HCT116 (cell line): ENCODE results near the gene MRTFB. TPM values are rescaled to one million over a fixed set of nuclear protein-coding genes. Genes with fewer than 3 reads are reported as not detected.

ENCODE experiments used
- ATAC-seq: fragments of 200-7000 bp; cut with Tn5 transposase; 2 replicates; pipeline ENCODE4 v1.9.1; 2020; ENCODE audit warnings: mild to moderate bottlenecking, moderate library complexity
- BruUV-seq: library from RNA; stranded (reverse); fragments of 400-500 nt; replicated peaks from 2 replicates; lab custom pipeline; 2021; lab: Mats Ljungman, UMichigan
- CTCF ChIA-PET: fragments of 300-600 bp; sonication (Branson Sonifier 250); formaldehyde crosslinking; loops from one replicate; lab custom pipeline; 2021; ENCODE audit warnings: antibody characterized with exemption; lab: Charles Lee
- POLR2A ChIA-PET: fragments of 300-600, 350-600 bp; sonication (Branson Sonifier 250); formaldehyde crosslinking; loops from one replicate; lab custom pipeline; 2021; ENCODE audit warnings: antibody characterized with exemption; lab: Charles Lee
- RAD21 ChIA-PET, 2 experiments: fragments of 300-600 bp; sonication (Branson Sonifier 250); formaldehyde crosslinking; loops; one replicate each; lab custom pipeline; 2023; ENCODE audit warnings: low total read pairs in 2 of 2; ENCODE audit not compliant: uncharacterized antibody in 2 of 2, unreplicated experiment in 2 of 2, low non-redundant PET in 1 of 2; lab: Charles Lee
- DNase-seq: peaks from one replicate; pipeline ENCODE4 v3.0.0-alpha.2; 2010; ENCODE audit warnings: low read depth, low spot score
- H2AFZ ChIP-seq: fragments of 200-600 bp; shearing (Covaris generic), sonication (generic); 2 replicates; pipeline ENCODE4 v1.6.1; 2017; ENCODE audit warnings: low read depth, mixed run types, mixed read lengths, antibody characterized with exemption, low read length; ENCODE audit not compliant: poor library complexity, severe bottlenecking
- H3K27ac ChIP-seq: 2 replicates; pipeline ENCODE4 v1.5.1; 2012; ENCODE audit warnings: low read depth, low read length
- H3K27me3 ChIP-seq: fragments of 200-600 bp; sonication (generic); 2 replicates; pipeline ENCODE4 v1.6.1; 2016; ENCODE audit warnings: mixed run types, low read length, mixed read lengths; ENCODE audit not compliant: insufficient read depth
- H3K36me3 ChIP-seq, 2 experiments: fragments of 200-500 bp in 1 of 2; fragments of 200-600 bp in 1 of 2; sonication (Bioruptor generic) in 1 of 2; sonication (generic) in 1 of 2; 2 replicates each; pipeline versions ENCODE4 v1.5.1 to v1.6.1; 2014 to 2016; ENCODE audit warnings: low read length in 2 of 2, inconsistent platforms in 1 of 2, mixed read lengths in 1 of 2, mixed run types in 1 of 2; ENCODE audit not compliant: insufficient read depth in 2 of 2, control insufficient read depth in 1 of 2
- H3K4me1 ChIP-seq, 2 experiments: fragments of 200-600 bp in 1 of 2; sonication (generic) in 1 of 2; 2 replicates each; pipeline versions ENCODE4 v1.5.1 to v1.6.1; 2012 to 2017; ENCODE audit warnings: low read length in 2 of 2, inconsistent platforms in 1 of 2, mild to moderate bottlenecking in 1 of 2, mixed read lengths in 1 of 2, mixed run types in 1 of 2, moderate library complexity in 1 of 2; ENCODE audit not compliant: insufficient read depth in 2 of 2, control insufficient read depth in 1 of 2
- H3K4me2 ChIP-seq: fragments of 200-600 bp; sonication (generic); 2 replicates; pipeline ENCODE4 v1.6.1; 2017; ENCODE audit warnings: mixed run types, low read length, mixed read lengths
- H3K4me3 ChIP-seq, 2 experiments: fragments of 200-600 bp in 1 of 2; sonication (generic) in 1 of 2; replicated peaks in 1 of 2; 2 replicates each; pipeline ENCODE4 v1.5.1; 2011 to 2016; ENCODE audit warnings: low read length in 2 of 2, control low read depth in 1 of 2, low read depth in 1 of 2, mild to moderate bottlenecking in 1 of 2, mixed read lengths in 1 of 2, mixed run types in 1 of 2
- H3K79me2 ChIP-seq: fragments of 200-600 bp; sonication (generic); 2 replicates; pipeline ENCODE4 v1.6.1; 2017; ENCODE audit warnings: mild to moderate bottlenecking, mixed run types, low read length, moderate library complexity, mixed read lengths; ENCODE audit not compliant: insufficient read depth
- H3K9ac ChIP-seq: fragments of 200-600 bp; sonication (generic); 2 replicates; pipeline ENCODE4 v1.6.1; 2016; ENCODE audit warnings: low read length, mixed read lengths
- H3K9me2 ChIP-seq: fragments of 200-600 bp; sonication (generic), shearing (Covaris generic); 2 replicates; pipeline ENCODE4 v1.6.1; 2017; ENCODE audit warnings: mixed run types, mild to moderate bottlenecking, moderate library complexity; ENCODE audit not compliant: insufficient read depth
- H3K9me3 ChIP-seq, 2 experiments: fragments of 200-500 bp in 1 of 2; fragments of 200-600 bp in 1 of 2; sonication (Bioruptor generic) in 1 of 2; sonication (generic) in 1 of 2; 2 replicates each; pipeline ENCODE4 v1.6.1; 2014 to 2017; ENCODE audit warnings: low read length in 2 of 2, mixed read lengths in 2 of 2, inconsistent platforms in 1 of 2, low read depth in 1 of 2, mild to moderate bottlenecking in 1 of 2, mixed run types in 1 of 2, moderate library complexity in 1 of 2; ENCODE audit not compliant: control insufficient read depth in 1 of 2, insufficient read depth in 1 of 2
- H4K20me1 ChIP-seq: fragments of 200-600 bp; sonication (generic), shearing (Covaris generic); 2 replicates; pipeline ENCODE4 v1.6.1; 2017; ENCODE audit warnings: mixed run types, mild to moderate bottlenecking, moderate library complexity; ENCODE audit not compliant: insufficient read depth
- CBX3 ChIP-seq: IDR thresholded peaks from 2 replicates; pipeline ENCODE4 v1.6.1; 2012; ENCODE audit warnings: low read depth
- EGR1 ChIP-seq: IDR thresholded peaks from 2 replicates; pipeline ENCODE4 v1.6.1; 2012; ENCODE audit warnings: low read depth
- ELF1 ChIP-seq: IDR thresholded peaks from 2 replicates; pipeline ENCODE4 v1.6.1; 2012; ENCODE audit warnings: low read depth, borderline replicate concordance
- EZH2 ChIP-seq: fragments of 200-600 bp; sonication (generic); IDR thresholded peaks from 2 replicates; pipeline ENCODE4 v1.6.1; 2017; ENCODE audit warnings: antibody characterized with exemption, mixed run types
- EZH2phosphoT487 ChIP-seq: fragments of 200-600 bp; IDR thresholded peaks from 2 replicates; pipeline ENCODE4 v1.6.1; 2018; ENCODE audit warnings: antibody characterized with exemption, borderline replicate concordance
- POLR2AphosphoS5 ChIP-seq: IDR thresholded peaks from 2 replicates; pipeline ENCODE4 v1.6.1; 2011; ENCODE audit warnings: mild to moderate bottlenecking, low read depth, low read length, moderate library complexity
- SIN3A ChIP-seq: IDR thresholded peaks from 2 replicates; pipeline ENCODE4 v1.6.1; 2012; ENCODE audit warnings: low read depth
- SP1 ChIP-seq: IDR thresholded peaks from 2 replicates; pipeline ENCODE4 v1.6.1; 2012; ENCODE audit warnings: low read depth
- SRF ChIP-seq: IDR thresholded peaks from 2 replicates; pipeline ENCODE4 v1.6.1; 2012; ENCODE audit warnings: low read depth
- TCF7L2 ChIP-seq: IDR thresholded peaks from 2 replicates; pipeline ENCODE4 v1.7.0; 2011; ENCODE audit warnings: borderline replicate concordance, inconsistent platforms; ENCODE audit not compliant: insufficient read depth, insufficient read length; ENCODE audit errors: extremely low read depth
- ZBTB33 ChIP-seq: IDR thresholded peaks from 2 replicates; pipeline ENCODE4 v1.6.1; 2011; ENCODE audit warnings: mild to moderate bottlenecking, low read length, moderate library complexity; ENCODE audit not compliant: insufficient replicate concordance; ENCODE audit errors: extremely low read depth
- intact Hi-C: fragments of 100-400 bp; cut with micrococcal nuclease; formaldehyde crosslinking; loops from 2 replicates; pipeline ENCODE4 v1.10.0; 2022
- total RNA-seq: library from RNA; stranded (reverse); gene quantifications from one replicate; pipeline ENCODE4 v1.2.1, GENCODE V29; 2021; ENCODE audit not compliant: unreplicated experiment

The MRTFB gene
- total RNA-seq, 1 experiment from 2014 or later = 39.0 TPM

DNA sequence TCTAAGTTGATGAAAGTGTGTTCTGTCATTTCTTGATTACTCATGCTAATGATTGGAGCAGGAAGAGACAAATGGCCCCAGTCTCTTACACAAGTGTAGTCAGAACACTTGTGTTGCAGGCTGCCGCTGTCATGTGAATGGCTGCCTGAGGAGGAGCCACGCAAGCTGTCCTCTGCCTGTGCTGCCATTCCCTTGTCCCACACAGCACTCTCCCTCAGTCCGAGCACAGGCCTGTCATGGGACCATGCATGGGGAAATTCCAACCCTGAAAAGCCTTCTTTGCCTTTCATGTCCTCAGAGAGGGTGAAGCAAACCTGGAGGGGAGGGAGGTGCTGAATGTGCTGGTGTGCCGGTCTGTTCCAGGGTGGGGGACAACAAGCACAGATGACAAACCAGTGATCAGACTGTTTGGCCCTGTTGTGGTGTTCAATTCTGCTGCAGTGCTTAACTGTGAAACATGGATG lies 109.4 kb downstream of the MRTFB start:
- TF ChIP-seq SP1 (no peak), EZH2phosphoT487 (no peak), POLR2AphosphoS5 (no peak), SRF (no peak), EGR1 (no peak), EZH2 (no peak), TCF7L2 (no peak), CBX3 (no peak), SIN3A (no peak)
- Histone ChIP-seq H3K4me2 (no peak overlapping the region), H3K27me3 (no peaks in the 10 kb centered on the region), H3K4me1 (no peaks in the 10 kb centered on the region), H4K20me1 (no peaks in the 10 kb centered on the region), H3K9me2 (no peaks in the 10 kb centered on the region), H3K9me3 (no peaks in the 10 kb centered on the region), H2AFZ (no peak overlapping the region), H3K9ac (no peak overlapping the region), H3K79me2 (peaks cover 3% of the 10 kb centered on the region; the same call in 1 of the 2 replicates), H3K36me3 (no peaks in the 10 kb centered on the region), H3K4me3 (no peak overlapping the region), H3K27ac (no peak overlapping the region)
- CTCF ChIA-PET = no interaction called here
- RAD21 ChIA-PET = no interaction called here
- POLR2A ChIA-PET = no interaction called here
- no peak for DNase-seq
- no peak for ATAC-seq
- no TSS peak for BruUV-seq
- intact Hi-C loops = no loop called here

GRCh38 chr16:14181371-14182050 lies 110.4 kb downstream of the MRTFB start:
- ChIA-PET RAD21 (no interaction called here), CTCF (no interaction called here), POLR2A (no interaction called here)
- DNase-seq (no peak), ATAC-seq (no peak)
- Histone ChIP-seq H3K4me1 (no peaks in the 10 kb centered on the region), H3K9ac (no peak overlapping the region), H3K9me2 (no peaks in the 10 kb centered on the region), H3K9me3 (no peaks in the 10 kb centered on the region), H3K36me3 (no peaks in the 10 kb centered on the region), H2AFZ (no peak overlapping the region), H3K79me2 (peaks cover 3% of the 10 kb centered on the region; the same call in 1 of the 2 replicates), H3K27ac (no peak overlapping the region), H3K4me3 (no peak overlapping the region), H3K27me3 (no peaks in the 10 kb centered on the region), H4K20me1 (no peaks in the 10 kb centered on the region), H3K4me2 (no peak overlapping the region)
- intact Hi-C loops = no loop called here
- no peak for TF ChIP-seq ELF1
- TF ChIP-seq ZBTB33 = no peak
- no TSS peak for BruUV-seq
